Measurements from ENCODE around the gene STIM2. TPM values are rescaled to one million over a fixed set of nuclear protein-coding genes. Genes with fewer than 3 reads are reported as not detected.
A peak's percentile ranks its signal among the peaks of the same experiment; 100 is the strongest.

STIM2 gene
- total RNA-seq, 1 donor from 2014 or later: 18.4 TPM

DNA sequence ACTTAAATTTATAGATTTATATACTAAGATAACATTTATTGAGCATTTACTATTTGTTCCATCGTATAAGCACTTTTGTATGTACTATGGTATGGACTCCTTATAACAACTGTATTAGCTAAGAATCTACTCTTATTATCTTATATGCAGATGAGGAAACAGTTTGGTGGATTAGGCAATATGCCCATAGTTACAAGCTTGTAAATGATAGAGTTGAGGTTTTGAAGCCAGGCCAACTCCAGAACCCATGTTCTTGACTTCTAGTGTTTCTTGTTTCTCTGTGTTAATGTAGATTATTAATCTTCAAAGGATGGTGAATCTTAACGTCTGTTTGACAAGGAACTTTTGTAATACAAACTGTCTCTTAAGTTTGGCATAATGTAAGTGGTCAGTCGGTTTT, 71.3 kb downstream of the STIM2 start:
- Mint-ChIP-seq H3K9me3 (ENCODE audit: unreplicated experiment) (no peaks in the 10 kb centered on the region), H3K4me3 (ENCODE audit: unreplicated experiment) (no peak overlapping the region), H3K27ac (ENCODE audit: unreplicated experiment) (no peak overlapping the region), H3K4me1 (ENCODE audit: low read depth, unreplicated experiment) (no peaks in the 10 kb centered on the region), H3K27me3 (ENCODE audit: low read depth, unreplicated experiment) (no peaks in the 10 kb centered on the region), H3K36me3 (ENCODE audit: low read depth, unreplicated experiment) (no peaks in the 10 kb centered on the region)
- TF ChIP-seq, protein P1, sequence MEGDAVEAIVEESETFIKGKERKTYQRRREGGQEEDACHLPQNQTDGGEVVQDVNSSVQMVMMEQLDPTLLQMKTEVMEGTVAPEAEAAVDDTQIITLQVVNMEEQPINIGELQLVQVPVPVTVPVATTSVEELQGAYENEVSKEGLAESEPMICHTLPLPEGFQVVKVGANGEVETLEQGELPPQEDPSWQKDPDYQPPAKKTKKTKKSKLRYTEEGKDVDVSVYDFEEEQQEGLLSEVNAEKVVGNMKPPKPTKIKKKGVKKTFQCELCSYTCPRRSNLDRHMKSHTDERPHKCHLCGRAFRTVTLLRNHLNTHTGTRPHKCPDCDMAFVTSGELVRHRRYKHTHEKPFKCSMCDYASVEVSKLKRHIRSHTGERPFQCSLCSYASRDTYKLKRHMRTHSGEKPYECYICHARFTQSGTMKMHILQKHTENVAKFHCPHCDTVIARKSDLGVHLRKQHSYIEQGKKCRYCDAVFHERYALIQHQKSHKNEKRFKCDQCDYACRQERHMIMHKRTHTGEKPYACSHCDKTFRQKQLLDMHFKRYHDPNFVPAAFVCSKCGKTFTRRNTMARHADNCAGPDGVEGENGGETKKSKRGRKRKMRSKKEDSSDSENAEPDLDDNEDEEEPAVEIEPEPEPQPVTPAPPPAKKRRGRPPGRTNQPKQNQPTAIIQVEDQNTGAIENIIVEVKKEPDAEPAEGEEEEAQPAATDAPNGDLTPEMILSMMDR (IDR thresholded peaks at IDR 0.05; ENCODE audit: insufficient read depth, low read depth, low read length): no peak
- no peak for TF ChIP-seq EZH2 (IDR thresholded peaks at IDR 0.05; ENCODE audit: insufficient read depth, low read length)
- H3K9me3 ChIP-seq (ENCODE audit: insufficient read depth, low read depth, low read length): no peaks in the 10 kb centered on the region
- H3K4me3 ChIP-seq (ENCODE audit: insufficient read depth, low read depth, low read length): no peak overlapping the region
- no peaks in the 10 kb centered on the region for H3K4me1 ChIP-seq (ENCODE audit: insufficient read depth, low read length)
- no peaks in the 10 kb centered on the region for H3K27me3 ChIP-seq (ENCODE audit: insufficient read depth, low read length)
- no peak overlapping the region for H3K4me2 ChIP-seq (ENCODE audit: low read length)
- no peak overlapping the region for H3K9ac ChIP-seq (ENCODE audit: low read length)
- FAIRE-seq: peak; percentile 45
- no peaks in the 10 kb centered on the region for H3K36me3 ChIP-seq (ENCODE audit: insufficient read depth, low read length)
- H4K20me1 ChIP-seq (ENCODE audit: insufficient read depth, low read length): peaks cover 9% of the 10 kb centered on the region
- DNase-seq (ENCODE audit: low read depth): no peak
- H3K27ac ChIP-seq (ENCODE audit: low read depth, low read length): no peak overlapping the region
- H3K79me2 ChIP-seq (ENCODE audit: insufficient read depth, low read length): peaks cover 3% of the 10 kb centered on the region
- no peak overlapping the region for H2AFZ ChIP-seq (ENCODE audit: low read depth, low read length)

DNA sequence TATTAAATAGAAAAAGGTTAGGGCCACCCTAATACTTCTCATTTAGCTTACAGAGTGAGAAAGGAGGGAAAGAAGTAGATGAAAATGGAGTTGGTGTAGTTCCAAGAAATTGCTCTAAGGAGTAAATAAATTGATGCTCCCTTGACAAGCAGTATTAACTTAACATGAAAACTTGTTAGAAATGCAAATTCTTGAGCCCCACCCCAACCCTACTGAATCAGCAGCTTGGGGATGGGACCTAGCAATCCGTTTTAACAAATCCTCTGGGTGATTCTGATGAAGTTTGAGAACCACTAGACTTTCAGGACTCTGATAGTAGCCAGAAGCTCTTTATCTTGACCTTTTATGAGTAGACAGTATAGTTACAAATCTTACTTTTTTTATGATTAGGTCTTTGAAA, 74.8 kb downstream of the STIM2 start:
- H3K4me2 ChIP-seq (ENCODE audit: low read length): no peak overlapping the region
- H3K4me1 ChIP-seq (ENCODE audit: insufficient read depth, low read length): no peaks in the 10 kb centered on the region
- no peak overlapping the region for H2AFZ ChIP-seq (ENCODE audit: low read depth, low read length)
- H3K36me3 Mint-ChIP-seq (ENCODE audit: low read depth, unreplicated experiment): no peaks in the 10 kb centered on the region
- no peak overlapping the region for H3K4me3 Mint-ChIP-seq (ENCODE audit: unreplicated experiment)
- FAIRE-seq: no peak
- no peak overlapping the region for H3K27ac ChIP-seq (ENCODE audit: low read depth, low read length)
- no peaks in the 10 kb centered on the region for H3K9me3 Mint-ChIP-seq (ENCODE audit: unreplicated experiment)
- no peaks in the 10 kb centered on the region for H3K9me3 ChIP-seq (ENCODE audit: insufficient read depth, low read depth, low read length)
- no peak overlapping the region for H3K27ac Mint-ChIP-seq (ENCODE audit: unreplicated experiment)
- H3K27me3 Mint-ChIP-seq (ENCODE audit: low read depth, unreplicated experiment): no peaks in the 10 kb centered on the region
- no peak overlapping the region for H3K4me3 ChIP-seq (ENCODE audit: insufficient read depth, low read depth, low read length)
- peaks cover 17% of the 10 kb centered on the region for H4K20me1 ChIP-seq (ENCODE audit: insufficient read depth, low read length)
- no peak overlapping the region for H3K9ac ChIP-seq (ENCODE audit: low read length)
- no peaks in the 10 kb centered on the region for H3K36me3 ChIP-seq (ENCODE audit: insufficient read depth, low read length)
- TF ChIP-seq, protein P1 (IDR thresholded peaks at IDR 0.05; ENCODE audit: insufficient read depth, low read depth, low read length): no peak
- no peak for TF ChIP-seq EZH2 (IDR thresholded peaks at IDR 0.05; ENCODE audit: insufficient read depth, low read length)
- no peak for DNase-seq (ENCODE audit: low read depth)
- peaks cover 11% of the 10 kb centered on the region for H3K79me2 ChIP-seq (ENCODE audit: insufficient read depth, low read length)
- no peaks in the 10 kb centered on the region for H3K4me1 Mint-ChIP-seq (ENCODE audit: low read depth, unreplicated experiment)
- no peaks in the 10 kb centered on the region for H3K27me3 ChIP-seq (ENCODE audit: insufficient read depth, low read length)

DNA sequence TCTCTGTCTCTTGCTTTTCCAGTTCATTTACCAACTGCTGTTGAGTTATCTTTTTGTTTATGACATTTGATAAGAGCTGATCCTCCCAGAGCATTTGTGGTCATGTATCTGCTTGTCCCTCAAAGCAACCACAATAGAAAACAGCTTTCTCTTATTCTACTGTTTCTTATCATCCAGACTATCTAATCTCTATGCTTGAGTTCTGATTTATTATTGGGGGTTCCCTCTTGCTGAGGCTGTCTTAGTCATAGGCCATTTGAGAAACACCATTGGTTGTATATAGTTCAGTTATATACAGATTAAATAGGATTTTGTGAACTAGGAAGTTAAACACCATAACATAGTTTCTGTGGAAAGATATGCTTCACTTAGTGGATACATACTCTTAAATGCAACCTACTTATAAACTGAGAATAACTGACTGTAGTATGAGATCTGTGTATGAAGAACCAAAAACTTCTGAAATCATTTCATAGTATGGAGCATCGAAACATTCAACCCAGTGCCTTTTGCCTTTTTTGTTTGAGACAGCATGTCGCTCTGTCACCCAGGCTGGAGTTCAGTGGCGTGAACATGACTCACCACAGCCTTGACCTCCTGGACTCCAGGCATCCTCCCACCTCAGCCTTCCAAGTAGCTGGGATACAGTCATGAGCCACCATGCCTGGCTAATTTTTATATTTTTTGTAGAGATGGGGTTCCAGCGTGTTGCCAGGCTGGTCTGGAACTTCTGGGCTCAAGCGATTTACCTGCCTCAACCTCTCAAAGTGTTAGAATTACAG, 75.8 kb downstream of the STIM2 start:
- Histone ChIP-seq H3K27ac (ENCODE audit: low read depth, low read length) (no peak overlapping the region), H3K4me3 (ENCODE audit: insufficient read depth, low read depth, low read length) (no peak overlapping the region), H2AFZ (ENCODE audit: low read depth, low read length) (no peak overlapping the region), H4K20me1 (ENCODE audit: insufficient read depth, low read length) (peaks cover 17% of the 10 kb centered on the region), H3K27me3 (ENCODE audit: insufficient read depth, low read length) (no peaks in the 10 kb centered on the region), H3K9me3 (ENCODE audit: insufficient read depth, low read depth, low read length) (no peaks in the 10 kb centered on the region), H3K79me2 (ENCODE audit: insufficient read depth, low read length) (peaks cover 17% of the 10 kb centered on the region), H3K4me1 (ENCODE audit: insufficient read depth, low read length) (no peaks in the 10 kb centered on the region), H3K9ac (ENCODE audit: low read length) (no peak overlapping the region), H3K4me2 (ENCODE audit: low read length) (no peak overlapping the region), H3K36me3 (ENCODE audit: insufficient read depth, low read length) (no peaks in the 10 kb centered on the region)
- H3K9me3 Mint-ChIP-seq (ENCODE audit: unreplicated experiment): no peaks in the 10 kb centered on the region
- H3K27me3 Mint-ChIP-seq (ENCODE audit: low read depth, unreplicated experiment): no peaks in the 10 kb centered on the region
- H3K36me3 Mint-ChIP-seq (ENCODE audit: low read depth, unreplicated experiment): no peaks in the 10 kb centered on the region
- TF ChIP-seq EZH2 (IDR thresholded peaks at IDR 0.05; ENCODE audit: insufficient read depth, low read length): no peak
- TF ChIP-seq, protein P1 (IDR thresholded peaks at IDR 0.05; ENCODE audit: insufficient read depth, low read depth, low read length): no peak
- no peak overlapping the region for H3K27ac Mint-ChIP-seq (ENCODE audit: unreplicated experiment)
- FAIRE-seq (no peak), DNase-seq (ENCODE audit: low read depth) (peak; percentile 49)
- peaks cover 2% of the 10 kb centered on the region for H3K4me1 Mint-ChIP-seq (ENCODE audit: low read depth, unreplicated experiment)
- no peak overlapping the region for H3K4me3 Mint-ChIP-seq (ENCODE audit: unreplicated experiment)

Data from astrocyte (in vitro differentiated cells and primary cell).